ENCODE data around the gene ALG6.
"Not testable (repeated sequence)": the region's sequence is repeated elsewhere in the genome, so short reads cannot be mapped to it uniquely, and the experiment has no call there.

The ALG6 gene

DNA sequence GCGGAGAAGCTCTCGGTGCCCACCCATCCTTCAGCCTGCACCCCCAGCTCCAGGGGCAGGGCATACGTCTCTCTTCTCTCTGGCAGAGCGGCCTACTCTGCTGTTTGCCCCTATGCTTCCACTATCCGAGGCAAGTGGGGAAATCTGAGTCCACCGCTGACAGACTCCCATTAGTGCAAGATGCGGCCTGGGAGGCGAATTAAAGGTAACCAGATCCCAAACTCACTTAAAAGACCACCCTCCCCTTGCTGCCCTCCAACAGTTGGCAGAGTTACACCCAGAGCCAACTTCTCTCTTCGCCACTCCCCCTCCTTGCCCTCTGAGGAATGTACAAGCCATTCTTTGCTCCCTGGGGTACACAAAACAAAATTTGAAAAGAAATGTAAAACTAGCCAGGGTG lies 38.6 kb upstream of the ALG6 start:
- DNase-seq = no peak

DNA sequence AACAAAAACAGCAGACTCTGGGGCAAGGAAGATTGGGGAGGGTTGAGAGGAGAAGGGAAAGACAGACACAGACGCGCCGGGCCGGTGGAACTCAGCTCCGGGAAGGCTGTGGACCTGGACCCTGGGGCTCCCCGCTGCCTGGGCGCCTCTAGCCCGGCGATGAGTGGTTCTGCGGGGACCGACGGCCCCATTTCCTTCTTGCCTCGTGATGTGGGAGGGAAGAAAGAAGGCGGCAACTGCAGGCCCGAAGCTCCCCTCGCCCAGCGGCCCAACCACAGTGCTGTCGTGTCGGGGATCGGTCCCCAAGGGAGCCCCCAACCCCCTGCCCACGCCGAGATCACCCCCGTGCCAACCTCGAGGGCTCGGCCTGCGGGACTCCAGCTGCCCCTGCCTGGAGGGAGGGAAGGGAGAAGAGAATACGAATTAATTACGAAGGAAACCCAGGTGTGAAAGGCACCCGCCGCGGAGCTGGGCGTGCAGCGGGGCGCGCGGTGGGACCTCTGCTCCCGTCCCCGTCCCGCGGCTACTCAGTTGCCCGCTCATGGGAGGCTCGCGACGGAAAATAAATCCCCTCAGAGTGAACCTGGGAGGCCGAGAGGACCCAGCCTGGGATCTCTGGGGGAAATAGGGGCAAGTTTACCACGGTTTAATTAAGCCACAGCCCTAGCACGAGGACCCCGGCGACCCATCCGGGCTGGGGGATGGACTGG lies 37.7 kb upstream of the ALG6 start:
- DNase-seq = no peak

DNA sequence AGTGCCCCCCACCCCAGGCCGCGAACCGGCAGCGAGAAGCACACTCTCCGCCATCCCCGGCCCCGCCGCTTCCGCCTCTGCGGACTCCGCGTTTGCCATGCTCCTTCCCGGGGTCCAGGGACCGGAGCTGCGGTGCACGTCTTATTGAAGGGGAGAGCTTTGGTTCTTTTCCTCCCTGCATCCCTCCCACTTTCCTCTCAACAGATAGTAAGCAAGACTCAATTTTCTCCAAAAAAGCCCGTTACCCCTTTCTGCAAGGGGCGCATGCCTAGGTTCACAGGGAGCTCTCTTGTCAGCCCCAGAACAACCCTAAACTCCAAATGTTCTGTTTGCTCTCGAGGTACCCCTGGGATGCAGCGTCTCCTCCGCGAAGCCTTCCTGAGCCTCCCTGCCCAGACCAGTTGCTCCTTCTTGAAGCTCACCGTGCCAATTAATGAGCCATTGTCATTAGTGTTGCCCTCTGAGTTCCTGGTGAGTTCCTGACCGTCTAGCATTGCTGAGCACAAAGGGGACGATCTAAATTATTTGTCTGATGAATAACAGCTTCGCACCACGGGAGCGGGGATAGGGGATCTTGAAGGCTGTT lies 37.0 kb upstream of the ALG6 start:
- no peak for DNase-seq

DNA sequence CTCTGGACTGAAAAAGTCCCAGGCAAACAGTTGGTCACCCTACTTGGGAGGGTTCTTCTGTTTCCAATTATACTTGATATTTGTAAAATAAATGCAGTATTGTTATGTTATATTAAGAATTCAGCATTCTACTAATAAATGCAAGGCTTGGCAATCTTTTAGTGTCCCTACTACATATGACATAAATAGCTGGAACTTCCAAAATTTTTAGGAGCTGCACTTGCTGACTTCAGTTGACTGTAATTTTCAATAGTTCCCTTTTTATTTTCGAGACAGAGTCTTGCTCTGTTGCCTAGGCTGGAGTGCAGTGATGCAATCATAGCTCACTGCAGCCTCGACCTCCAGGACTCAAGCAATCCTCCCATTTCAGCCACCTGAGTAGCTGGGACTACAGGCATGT lies 25.0 kb upstream of the ALG6 start:
- DNase-seq = no peak

DNA sequence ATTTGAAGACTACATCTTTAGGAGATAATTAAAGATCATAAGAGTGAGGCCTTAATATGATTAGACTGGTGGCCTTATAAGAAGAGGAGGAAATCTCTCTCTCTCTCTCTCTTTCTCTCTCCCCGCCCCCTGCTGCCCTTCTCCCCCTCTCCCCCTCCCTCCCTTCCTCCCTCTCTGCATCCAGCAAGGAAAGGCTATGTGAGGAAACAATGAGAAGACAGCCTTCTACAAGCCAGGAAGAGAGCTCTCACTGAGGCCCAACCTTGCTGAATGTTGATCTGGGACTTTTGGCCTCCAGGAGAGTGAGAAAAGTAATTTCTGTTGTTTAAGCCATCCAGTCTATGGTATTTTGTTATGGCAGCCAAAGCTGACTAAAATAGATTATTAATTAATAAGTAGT lies 23.5 kb upstream of the ALG6 start:
- DNase-seq = no peak

DNA sequence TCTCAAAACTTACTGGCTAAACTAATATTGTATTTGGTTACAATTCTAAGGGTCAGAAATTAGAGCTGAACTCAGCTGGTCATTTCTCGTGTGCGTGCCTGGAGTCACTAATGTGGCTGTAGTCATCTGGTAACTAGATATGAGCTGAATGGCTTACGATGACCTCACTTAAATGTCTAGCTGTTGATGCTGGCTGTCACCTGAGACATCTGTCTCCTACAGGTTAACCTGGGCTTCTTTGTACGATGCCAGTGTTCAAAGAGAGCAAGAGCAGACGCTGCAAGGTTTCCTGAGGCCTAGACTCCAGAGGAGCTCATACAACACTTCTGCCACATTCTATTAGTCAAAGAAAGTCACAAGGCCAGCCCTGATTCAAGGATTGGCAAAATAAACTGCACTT lies 17.1 kb upstream of the ALG6 start:
- DNase-seq = no peak

DNA sequence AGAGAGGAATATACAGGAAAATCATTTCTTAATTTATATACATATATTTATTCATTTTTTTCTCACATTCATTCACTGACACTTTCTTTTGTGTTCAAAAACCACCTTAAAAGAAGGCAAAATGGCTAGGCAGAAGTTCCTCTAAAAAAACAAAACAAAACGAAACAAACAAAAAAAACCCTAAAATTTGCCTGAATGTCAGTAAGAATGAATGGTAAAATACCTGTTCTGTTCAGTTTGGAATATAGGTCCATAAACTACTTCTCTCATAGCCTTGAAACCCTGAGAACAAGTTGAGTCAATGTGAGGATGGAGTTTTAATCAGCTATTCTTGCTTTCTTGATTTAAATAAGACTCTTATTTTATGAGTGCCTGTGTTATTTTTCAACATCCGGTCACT lies 14.7 kb upstream of the ALG6 start:
- DNase-seq = no peak

DNA sequence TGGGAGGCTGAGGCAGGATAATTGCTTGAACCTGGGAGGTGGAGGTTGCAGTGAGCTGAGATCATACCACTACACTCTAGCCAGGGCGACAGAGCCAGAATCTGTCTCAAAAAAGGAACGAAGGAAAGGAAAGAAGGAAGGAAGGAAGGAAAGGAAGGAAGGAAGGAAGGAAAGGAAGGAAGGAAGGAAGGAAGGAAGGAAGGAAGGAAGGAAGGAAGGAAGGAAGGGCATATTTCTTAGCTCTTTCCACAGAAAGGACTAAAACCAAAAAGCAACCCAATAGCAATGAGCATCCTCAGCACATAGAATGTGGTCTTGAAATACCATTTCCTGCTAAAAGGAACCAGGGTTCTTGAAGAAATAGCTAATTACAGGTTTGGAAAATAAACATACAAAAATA lies 11.2 kb upstream of the ALG6 start:
- not testable (repeated sequence) for DNase-seq

DNA sequence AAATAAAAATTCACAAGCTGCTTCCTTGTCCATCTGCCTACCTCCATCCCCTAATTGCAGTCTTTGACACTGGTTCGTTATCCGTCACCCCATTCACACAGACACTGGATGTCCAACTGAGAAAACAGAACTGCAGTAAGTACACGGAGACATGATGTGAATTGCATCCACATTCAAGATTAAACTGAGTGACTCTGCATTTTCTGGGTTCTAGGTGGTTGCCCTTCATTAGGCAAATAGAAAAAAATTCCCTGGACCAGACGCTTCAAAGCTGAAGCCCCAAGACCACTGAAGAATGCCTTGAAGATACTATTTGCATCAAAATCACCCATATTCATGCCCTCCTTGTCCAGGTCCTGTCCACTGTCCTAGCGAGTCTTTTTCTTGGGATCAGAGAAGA lies 7.9 kb upstream of the ALG6 start:
- DNase-seq = no peak

DNA sequence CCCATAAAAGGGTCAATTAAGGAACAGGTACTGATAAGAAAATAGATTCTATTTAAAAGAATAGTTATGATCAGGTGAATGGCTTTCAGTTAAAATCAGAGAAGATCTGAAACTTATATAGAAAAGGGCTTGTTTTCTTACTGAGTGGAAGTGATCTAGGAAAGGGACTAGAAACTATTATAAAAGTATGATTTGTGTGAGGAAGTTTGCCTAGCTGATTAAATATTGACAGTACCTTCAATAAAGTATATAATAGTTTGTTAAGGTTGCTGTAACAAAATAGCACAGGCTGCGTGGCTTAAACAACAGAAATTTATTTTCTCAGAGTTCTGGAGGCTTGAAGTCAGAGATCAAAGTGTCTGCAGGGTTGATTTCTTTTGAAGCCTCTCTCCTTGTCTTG lies 5.4 kb upstream of the ALG6 start:
- DNase-seq = no peak

DNA sequence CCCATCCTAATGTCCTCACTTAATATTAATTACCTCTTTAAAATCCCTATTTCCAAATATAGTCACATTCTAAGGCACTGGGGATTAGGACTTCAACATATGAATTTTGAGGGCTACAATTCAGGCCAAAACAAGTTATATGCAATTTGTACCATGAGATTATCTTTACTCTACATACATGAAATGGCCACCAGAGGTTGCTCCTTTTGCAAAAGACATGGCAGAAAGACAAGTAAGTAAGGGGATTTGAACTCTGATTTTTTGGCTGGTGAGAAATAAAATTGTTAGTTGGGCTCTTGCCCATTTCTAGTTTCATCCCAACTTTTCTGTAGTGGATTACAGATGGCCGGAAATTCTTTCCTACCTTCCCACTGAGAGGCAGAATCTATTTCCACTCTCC lies 4.8 kb upstream of the ALG6 start:
- DNase-seq = no peak

DNA sequence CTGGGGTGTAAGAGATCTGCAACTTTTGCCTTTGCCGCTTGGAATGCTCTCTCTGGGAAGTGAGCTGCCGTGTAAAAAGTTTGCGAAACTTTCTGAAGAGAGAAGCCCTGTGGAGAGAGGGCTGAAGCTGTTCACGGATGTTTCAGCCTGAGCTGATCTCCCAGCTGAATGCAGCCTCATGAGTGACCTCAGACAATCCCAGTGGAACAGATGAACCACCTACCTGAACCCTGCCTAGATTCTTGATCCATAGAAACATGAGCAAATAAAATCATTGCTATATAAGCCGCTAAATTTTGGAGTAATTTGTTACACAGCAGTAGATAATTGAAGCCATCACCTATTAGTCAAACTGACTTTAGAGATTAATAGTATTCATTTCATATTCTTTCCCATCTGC lies 4.4 kb upstream of the ALG6 start:
- DNase-seq = no peak

DNA sequence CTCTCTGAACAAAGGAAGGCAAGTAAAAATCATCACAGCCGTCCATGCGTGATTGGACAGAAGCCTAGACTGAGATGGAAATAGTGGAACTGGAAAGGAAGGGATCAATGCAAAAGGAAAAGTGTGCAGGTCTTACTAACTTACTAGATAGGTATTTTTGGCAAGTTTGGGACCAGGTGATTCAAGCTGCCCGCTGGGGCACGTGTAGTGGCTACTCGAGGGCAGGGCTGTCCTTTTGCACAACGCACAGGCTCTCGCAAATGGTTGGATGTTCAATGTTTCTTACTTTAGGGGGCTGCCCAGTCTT lies 566 bp upstream of the ALG6 start:
- DNase-seq = no peak

DNA sequence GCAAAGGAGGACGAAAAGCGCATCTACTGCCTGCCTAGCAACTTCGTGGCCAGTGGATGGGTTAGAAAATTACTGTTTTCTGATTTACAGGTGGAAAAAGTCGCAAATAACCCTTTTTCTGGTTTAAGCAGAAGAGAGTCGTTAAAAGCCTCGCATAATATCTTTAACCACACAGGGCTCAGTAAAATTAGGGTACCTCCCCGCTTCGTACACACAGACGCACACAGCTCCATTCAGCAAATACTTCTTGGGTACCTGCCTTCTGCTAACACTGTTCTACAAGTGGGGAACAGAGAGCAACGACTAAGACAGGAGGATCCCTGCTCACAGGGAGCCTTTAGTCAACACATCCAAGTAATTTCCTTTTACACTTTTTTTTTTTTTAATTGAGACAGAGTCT lies 704 bp downstream of the ALG6 start:
- no peak for DNase-seq

DNA sequence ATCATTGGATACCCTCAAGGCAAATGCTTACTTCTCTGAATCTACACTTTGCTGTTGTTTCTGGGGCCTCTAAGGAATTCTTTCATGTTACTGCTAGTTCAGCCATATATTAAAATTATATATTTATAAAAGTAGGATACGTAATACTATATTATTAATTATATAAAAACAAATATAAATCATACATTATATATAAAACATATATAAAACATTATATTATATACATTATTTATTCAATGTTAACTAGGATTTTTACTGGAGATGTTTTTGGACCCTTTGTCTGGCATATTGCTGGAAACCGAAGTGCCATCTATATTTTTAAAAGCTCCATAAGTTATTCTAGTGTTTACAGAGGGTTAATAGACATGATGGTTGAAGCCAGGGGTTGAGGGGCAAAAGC lies 12.2 kb downstream of the ALG6 start:
- no peak for DNase-seq

DNA sequence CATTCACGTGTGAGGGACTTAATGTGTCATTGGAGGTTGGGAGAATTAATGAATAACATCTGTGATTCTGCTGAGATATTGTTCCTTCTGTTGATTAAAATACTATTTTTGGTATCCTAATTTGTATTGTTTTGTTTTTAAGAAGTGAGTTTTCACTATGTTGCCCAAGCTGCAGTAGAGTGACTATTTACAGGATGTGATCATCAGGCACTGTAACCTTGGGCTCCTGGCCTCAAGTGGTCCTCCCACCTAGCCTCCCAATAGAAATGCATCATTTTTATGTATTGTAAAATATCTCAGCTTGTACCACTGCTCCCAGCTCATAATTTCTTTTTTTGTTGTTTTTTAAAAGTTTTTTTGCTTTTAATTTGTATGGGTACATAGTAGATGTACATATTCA lies 14.3 kb downstream of the ALG6 start:
- DNase-seq = no peak

DNA sequence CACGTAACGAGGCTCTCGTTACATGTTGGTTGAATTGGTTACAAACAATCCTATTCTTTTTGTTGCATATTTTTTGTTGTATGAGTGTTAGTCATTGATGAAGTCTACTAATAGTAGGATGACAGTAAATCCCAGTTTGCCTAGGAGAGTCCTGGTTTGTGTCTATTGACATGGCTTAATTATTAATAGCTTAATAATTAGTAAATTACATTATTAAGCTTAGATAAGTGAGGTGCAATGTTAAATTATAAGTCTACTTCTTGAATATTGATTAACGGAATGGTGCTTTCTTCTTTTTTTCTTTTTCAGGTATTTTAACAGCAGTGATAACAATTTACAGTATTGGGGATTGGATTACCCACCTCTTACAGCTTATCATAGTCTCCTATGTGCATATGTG lies 34.5 kb downstream of the ALG6 start:
- no peak for DNase-seq

DNA sequence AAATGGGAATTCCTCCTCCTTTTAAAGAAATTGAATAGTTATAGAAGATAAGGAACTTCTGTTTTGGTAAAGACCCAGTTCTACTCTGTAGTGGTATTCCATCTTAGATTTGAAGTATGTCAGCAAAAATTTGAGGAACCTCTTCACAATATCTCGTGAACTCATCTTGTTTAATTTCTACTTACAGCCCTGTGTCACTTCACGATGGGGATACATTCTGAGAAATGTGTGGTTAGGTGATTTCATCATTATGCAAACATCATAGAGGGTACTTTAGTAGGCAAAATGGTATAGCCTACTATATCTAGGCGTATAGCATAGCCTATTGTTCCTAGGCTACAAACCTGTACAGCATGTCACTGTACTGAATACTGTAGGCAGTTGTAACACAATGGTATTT lies 36.0 kb downstream of the ALG6 start:
- no peak for DNase-seq

DNA sequence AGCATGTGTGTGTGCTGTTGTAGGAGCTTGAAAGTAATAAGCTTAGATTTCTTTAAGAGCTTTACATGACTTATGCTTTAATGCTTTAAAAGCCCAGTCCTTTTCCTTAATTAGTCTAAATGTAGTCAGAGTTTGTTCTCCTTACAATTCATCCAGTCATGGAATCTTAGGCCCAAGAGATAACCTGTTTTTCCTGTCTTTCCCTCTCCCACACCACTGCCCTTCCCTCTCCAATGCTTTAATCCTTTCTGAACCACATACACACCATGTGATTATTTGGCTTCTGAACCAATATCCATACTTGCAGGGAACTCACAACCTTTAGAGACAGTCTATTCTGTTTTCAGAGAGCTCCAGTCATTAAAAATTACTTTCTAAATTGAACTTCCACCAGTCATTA lies 37.6 kb downstream of the ALG6 start:
- DNase-seq = no peak

DNA sequence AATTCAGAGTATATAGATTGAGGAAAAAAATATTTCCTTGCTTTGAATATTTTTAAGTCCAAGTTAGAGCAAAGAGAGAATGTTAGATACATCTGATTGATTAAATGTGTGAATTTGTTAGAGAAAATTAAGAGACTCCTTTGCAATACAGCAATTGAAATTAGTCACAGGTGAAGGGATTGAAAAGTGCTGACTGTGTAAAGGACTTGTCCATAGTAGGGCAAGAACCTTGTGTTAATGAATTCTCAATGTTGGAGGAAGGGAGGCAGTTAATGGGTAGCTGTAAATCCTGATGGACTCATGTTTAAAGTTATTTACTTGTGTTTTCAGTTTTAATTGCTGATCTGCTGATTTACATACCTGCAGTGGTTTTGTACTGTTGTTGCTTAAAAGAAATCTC lies 38.6 kb downstream of the ALG6 start:
- no peak for DNase-seq

DNA sequence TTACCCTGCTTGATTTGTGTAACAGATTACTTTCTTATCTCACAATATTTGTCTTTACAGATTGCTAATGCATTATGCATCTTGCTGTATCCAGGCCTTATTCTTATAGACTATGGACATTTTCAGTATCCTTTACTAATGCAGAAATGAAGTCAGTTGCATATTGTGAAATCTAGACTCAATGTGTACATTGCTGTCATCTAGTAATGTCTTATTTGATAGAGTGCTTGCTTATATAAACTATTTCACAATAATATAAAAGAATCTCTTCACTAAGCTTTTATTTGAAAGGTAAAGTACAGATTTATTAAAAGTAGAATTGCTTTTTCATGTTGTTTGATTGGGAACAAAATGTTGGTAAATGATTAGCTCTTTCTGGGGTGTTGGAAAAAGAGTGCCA lies 39.6 kb downstream of the ALG6 start:
- no peak for DNase-seq

DNA sequence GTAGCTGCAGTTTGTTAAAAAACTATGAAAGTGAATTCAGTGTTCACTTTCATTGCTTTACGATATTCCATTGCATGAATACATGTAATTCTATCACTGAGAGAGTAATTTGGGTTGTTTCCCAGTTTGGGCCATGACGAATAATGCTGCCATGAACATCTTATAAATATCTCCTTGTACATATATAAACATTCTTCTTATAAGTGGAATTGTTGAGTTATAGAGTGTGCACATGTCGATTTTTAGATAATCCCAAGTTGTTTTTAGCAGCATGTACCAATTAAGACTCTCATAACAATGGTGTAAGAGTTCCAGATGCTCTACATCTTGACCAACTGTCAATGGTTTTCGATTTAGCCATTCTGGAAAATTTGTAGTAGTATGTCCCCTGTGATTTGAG lies 40.9 kb downstream of the ALG6 start:
- no peak for DNase-seq

DNA sequence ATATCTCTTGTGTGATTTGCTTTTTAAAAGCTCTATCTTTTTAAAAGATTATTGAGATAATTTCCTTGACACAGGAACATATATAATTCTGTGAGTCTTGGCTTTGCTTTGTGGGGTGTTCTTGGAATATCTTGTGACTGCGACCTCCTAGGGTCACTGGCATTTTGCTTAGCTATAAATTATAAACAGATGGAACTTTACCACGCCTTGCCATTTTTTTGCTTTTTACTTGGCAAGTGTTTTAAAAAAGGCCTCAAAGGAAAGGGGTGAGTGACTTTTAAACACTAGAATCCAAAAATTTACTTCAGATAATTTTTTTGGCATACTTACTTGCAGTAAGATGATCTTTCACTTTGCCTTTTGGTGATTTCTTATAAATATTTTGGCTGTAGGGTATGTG lies 43.6 kb downstream of the ALG6 start:
- DNase-seq = no peak

DNA sequence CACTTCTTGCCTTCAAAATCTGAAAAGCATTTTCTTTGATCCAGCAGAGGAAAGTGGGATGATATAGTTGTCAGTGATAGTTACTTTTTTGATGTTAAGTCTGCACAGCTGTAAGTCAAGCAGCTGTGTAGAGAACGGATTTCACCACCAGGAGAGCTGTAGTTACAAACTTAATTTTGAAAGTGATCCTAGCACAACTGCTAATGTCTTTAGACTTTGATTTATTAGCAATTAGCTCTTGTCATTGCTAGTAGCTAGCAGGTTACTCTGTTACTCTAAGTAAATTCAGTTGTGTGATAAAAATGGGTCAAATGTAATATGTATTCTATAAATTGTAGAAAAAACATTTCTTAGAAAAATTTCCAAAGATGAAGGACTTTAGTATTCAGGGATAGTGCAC lies 46.0 kb downstream of the ALG6 start:
- DNase-seq = no peak

DNA sequence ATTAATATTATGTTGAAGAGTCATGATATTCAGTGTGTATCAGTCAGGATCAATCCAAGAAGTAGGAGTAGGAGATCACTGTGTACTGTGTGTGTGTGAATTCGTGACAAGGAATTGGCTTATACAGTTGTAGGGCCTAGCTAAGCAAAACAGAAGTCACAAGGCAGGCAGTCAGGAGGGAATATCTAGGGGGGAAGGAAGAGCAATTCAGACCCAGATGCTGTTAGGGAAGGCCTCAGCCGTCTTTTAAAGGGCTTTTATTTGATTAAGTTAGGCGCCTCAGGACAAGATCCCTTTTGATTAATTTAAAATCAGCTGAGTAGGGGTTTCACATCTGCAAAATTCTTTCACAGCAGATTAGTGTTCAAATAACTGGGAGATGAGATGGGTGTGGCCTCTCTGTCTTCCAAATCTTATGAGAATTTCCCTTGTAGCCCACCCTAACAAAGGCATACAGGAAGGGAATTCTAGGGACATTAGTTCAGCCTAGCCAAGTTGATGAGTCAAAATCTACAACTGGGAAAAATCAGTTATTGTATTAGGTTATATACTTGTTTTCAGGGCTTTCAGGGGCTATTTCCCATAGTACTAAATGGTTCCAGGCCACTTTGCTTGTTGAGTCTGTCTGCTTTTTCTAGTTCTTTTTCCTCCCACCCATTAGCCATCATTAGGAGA lies 47.4 kb downstream of the ALG6 start:
- no peak for DNase-seq

All from activated CD4-positive, CD25-positive, alpha-beta regulatory T cell treated with anti-CD3 and anti-CD28 coated beads, Interleukin-2, amount 50 U/mL, for 72 hours (primary cell).